ENCODE data around the gene CPT2.

CPT2 gene

GRCh38 chr1:53220171-53220961 is 23.7 kb downstream of the CPT2 start, which contains the start of gene CZIB:
TSS of gene CZIB (minus strand) at chr1:53220634. CDS start at chr1:53220575, 59 bp downstream.
- peak; percentile 59 for DNase-seq

DNA sequence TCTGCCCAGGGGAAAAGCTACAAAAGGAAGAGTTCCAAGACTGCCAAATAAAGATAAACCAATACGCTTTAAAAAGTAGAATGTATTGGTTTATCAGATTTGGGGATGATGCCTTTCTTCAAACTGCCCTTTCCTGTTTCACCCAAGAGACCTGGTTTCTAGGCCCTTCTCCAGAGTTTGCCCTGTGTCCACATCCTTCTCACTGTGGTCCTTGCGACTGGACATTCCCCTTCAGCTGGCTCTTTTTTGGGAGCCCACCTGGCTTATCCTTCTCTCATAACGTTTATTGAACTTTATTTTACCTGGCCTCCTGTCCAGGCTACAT is 24.3 kb downstream of the CPT2 start:
- no peak for DNase-seq

- DNase-seq: no peak
These were observed 41.0 kb downstream of the CPT2 start for GRCh38 chr1:53237638-53238037.

DNA sequence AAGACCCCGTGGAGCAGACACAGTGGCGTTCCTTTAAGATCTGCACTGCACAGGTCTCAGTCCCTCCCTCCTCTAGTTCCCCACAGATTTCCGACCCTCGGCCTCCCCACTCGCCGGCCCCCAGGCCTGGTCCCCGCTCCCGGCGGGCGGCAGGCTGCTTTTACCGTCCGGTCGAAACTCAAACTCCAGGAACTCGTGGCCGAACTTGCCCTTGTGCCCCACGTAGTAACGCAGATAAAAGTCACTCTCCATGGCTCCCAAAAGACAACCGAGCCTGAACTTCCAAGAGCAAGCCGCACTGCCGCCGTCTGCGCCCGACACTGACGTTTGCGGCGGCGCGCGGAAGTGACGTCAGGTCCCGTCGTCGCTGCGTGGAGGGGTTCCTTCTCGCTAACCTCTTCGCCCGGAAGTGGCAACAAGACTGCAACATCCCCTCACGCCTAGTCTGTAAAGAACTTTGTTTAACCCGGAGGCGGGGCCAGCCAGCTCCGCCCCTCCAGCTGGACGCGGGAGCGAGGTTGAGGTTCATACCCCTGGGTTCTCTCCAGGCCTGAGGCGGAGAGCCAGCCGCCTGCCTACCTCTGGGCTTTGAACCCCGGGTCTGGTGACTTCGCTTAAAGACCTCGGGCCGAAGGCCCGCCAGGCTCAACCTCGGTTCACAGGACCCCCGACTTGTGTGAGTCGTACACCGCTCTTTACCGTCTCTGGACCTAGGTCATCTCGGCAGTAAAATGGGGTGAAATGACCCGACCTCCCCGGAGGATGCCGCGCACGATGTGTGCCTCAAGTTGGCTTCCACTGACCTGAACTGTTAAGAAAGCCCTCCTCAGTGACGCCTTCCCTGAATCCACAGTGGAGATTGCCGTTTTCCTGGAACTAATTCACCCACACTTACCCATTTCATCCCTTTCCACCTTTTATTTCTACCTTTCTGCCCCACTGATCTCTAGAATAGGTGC is 41.9 kb downstream of the CPT2 start, which contains the start of gene MAGOH:
TSS of gene MAGOH (minus strand) at position 322 of the 959 bp plus-strand sequence. CDS start at position 252, 70 bp downstream.
- DNase-seq: peak; percentile 80

GRCh38 chr1:53241828-53242227 is 45.2 kb downstream of the CPT2 start:
- DNase-seq: no peak

GRCh38 chr1:53242381-53242780 is 45.8 kb downstream of the CPT2 start:
- DNase-seq: no peak

- DNase-seq: no peak
These were observed 47.5 kb downstream of the CPT2 start for GRCh38 chr1:53244141-53244540.

DNA sequence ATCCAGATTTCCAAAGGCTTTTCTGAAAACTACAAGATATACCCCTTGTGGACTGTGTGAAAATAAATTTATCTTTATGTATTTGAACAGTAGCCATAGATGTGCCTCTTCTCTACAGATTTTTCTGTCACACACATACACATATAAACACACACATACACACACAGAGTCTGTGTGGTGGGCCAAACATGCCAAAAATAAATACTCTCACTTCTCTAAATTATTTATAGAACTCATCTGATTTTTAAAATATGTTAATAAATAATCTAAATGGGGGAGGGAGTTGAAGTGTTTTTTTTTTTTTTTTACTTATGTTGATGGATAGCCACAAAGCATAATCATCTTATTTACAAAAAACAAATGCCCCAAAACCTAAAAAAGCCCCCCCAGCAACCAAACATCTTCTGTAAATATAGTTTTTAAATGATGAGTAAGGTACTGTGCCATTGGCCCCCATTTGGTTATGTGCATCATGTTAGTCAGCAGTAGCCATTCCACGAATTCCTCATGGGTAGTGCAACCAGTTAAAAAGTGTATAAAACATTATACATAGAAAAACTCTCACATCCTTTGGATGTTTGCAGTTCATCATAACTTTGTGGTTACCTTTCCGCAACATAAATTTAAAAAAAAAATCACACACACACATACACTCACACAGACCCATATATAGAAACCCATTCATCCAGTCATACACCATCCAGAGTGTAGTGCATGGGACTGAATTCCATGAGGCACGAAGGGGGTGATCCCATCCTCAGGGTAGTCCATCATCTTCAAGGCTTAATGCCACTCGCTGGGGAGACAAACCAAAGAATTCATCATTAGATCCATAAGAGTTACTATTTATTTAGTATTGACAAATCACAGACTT is 49.9 kb downstream of the CPT2 start:
- DNase-seq: no peak

DNA sequence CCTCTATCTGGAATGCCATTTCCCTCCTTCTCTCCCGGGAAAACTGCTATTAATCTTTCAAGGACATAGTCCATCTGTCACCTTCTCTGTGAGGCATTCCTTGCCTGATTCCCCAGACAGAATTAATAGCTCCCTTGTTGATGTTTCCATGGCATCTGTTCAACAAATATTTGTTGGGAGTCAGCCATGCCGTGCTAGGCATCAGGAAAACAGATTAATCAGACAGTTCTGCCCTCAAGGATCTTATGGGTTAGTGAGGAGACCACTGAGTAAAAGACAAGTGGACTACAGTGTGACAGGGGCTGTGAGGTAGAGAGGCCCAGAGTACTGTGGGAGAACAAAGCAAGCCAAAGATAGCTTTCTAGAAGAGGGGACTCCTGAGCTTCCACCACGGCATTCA is 53.1 kb downstream of the CPT2 start:
- DNase-seq: peak; percentile 94

- DNase-seq: no peak
These were observed 53.7 kb downstream of the CPT2 start for GRCh38 chr1:53250325-53250724.

- DNase-seq: no peak
These were observed 57.5 kb downstream of the CPT2 start for GRCh38 chr1:53254011-53254640.

DNA sequence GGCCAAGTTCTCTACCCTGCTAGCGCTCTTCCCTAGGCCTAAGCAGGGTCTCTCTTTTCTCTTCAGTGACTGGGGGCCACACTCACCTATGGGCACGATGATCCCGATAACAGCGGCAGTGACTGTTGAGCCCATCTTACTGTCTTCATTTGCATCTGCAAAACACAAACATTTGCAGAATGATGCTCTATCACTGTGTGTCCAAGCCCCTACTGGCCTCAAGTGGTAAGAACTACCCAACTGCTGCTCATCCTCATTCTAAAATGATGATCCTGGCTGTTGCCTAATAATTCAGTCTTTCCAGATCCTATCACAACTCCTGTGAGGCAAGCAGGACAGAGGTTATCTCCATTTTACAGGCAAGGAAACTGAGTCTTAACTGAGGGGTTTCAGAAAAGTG is 58.4 kb downstream of the CPT2 start:
- no peak for DNase-seq

GRCh38 chr1:53256511-53257453 is 60.2 kb downstream of the CPT2 start:
- DNase-seq: no peak

GRCh38 chr1:53257454-53258081 is 60.9 kb downstream of the CPT2 start:
- DNase-seq: no peak

- DNase-seq: no peak
These were observed 61.6 kb downstream of the CPT2 start for GRCh38 chr1:53258216-53258615.

GRCh38 chr1:53259932-53260331 is 63.3 kb downstream of the CPT2 start:
- no peak for DNase-seq

DNA sequence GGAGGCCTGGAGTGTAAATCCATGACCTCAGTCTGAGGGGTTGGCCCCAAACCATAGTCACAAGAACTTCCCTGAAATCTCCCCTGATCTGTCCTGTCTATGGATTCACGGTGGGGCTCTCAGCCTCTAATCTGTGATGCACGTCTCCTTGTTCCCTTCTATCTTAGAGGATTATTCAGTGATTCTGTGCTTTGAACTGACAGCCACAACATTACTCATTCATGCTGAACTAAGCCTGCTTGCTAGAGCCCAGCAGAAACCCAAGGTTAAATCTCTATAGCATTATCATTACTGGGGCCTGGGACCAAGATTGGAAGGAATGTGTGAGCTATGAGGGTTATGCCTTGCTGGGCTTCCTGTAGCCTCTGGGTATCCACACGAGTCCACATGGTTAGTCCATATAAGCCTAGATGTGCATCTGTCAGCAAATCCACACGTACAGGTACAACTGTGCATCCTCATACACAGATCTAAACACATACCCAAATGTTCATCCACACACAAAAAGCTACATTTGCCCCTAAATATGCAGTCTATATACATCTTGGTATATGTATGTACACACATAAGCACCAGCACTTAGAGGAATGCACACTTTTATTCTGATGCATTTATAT is 64.1 kb downstream of the CPT2 start:
- DNase-seq: no peak

GRCh38 chr1:53262000-53262399 is 65.4 kb downstream of the CPT2 start:
- DNase-seq: no peak

Measured in NCI-H524 treated with DMSO at 0.1 percent for 48 hours (cell line).